Measurements from ENCODE around the gene RASL10A. TPM values are rescaled to one million over a fixed set of nuclear protein-coding genes. Genes with fewer than 3 reads are reported as not detected.
"Not testable (repeated sequence)": the region's sequence is repeated elsewhere in the genome, so short reads cannot be mapped to it uniquely, and the experiment has no call there.

RASL10A gene
- 1.1 and 1.8 TPM in 2 replicates for total RNA-seq (2022)
- percentile 20 among the genes with signal in this experiment for Bru-seq, nascent RNA
- BruChase-seq, experiment 1, labeled RNA remaining after a 2-hour chase, result percentile 22 among the genes with signal in this experiment
- BruChase-seq, experiment 2, labeled RNA remaining after a 6-hour chase, result percentile 30 among the genes with signal in this experiment
- long read RNA-seq, result 0 reads

GRCh38 chr22:29315286-29316140, at the start of gene RASL10A:
Gene RASL10A, minus strand, starts transcription at chr22:29315697. Its CDS starts 451 bp downstream, at chr22:29315246.
- POLR2A ChIA-PET, result interaction anchor here (0.5 kb wide), 1 partner anchor 9 kb away, joined by 3 read pairs; no protein-coding TSS in a partner anchor
- TF ChIP-seq CTCF (IDR thresholded peaks at IDR 0.05; ENCODE audit: insufficient read depth in 1 of 2, low read depth in 1 of 2, low read length in 1 of 2, severe bottlenecking in 1 of 2, unreplicated experiment in 1 of 2), result no peak
- Mint-ChIP-seq H3K36me3 (ENCODE audit: insufficient read depth, unreplicated experiment) (peaks cover 14% of the 10 kb centered on the region), H3K27ac (ENCODE audit: unreplicated experiment) (no peak within 1 kb of the TSS), H3K4me3 (ENCODE audit: unreplicated experiment) (peak within 1 kb of the TSS; percentile 62), H3K27me3 (ENCODE audit: insufficient read depth, unreplicated experiment) (peaks cover 12% of the 10 kb centered on the region), H3K9me3 (ENCODE audit: unreplicated experiment) (no peaks in the 10 kb centered on the region), H3K4me1 (ENCODE audit: low read depth, unreplicated experiment) (peaks cover 12% of the 10 kb centered on the region)
- H3K4me1 ChIP-seq, result peaks cover 21% of the 10 kb centered on the region
- no TSS peak for BruUV-seq (replicated peaks)
- 0 out of 2 replicates have a peak, but pooled peaks cover 1% of the 10 kb centered on the region for H3K36me3 ChIP-seq (ENCODE audit: control insufficient read depth, insufficient read depth, low read length)
- intact Hi-C loops (cut with micrococcal nuclease; ENCODE audit: unreplicated experiment), result no loop called here
- CTCF ChIA-PET, result no interaction called here
- peak in 1 of 2 experiments; percentile 38 for DNase-seq
- no peaks in the 10 kb centered on the region for H3K9me3 ChIP-seq
- no peaks in the 10 kb centered on the region; the same call in none of the 2 replicates for H3K27me3 ChIP-seq (replicated peaks; ENCODE audit: control insufficient read depth, insufficient read depth, low read length)
- peak within 1 kb of the TSS; percentile 36 for H3K4me3 ChIP-seq (ENCODE audit: low read depth, low read length)

GRCh38 chr22:29359469-29359868, 44.0 kb upstream of the RASL10A start:
- no peaks in the 10 kb centered on the region for H3K27me3 Mint-ChIP-seq (ENCODE audit: insufficient read depth, unreplicated experiment)
- intact Hi-C loops (cut with micrococcal nuclease; ENCODE audit: unreplicated experiment), result loop anchor here (1.0 kb wide), 1 partner anchor 52 kb away; no protein-coding TSS in a partner anchor
- DNase-seq, result peak; percentile 49 to 59
- no TSS peak for BruUV-seq (replicated peaks)
- ChIA-PET POLR2A (interaction anchor here (0.5 kb wide), 1 partner anchor 58 kb away, joined by 4 read pairs; no protein-coding TSS in a partner anchor), CTCF (no interaction called here)
- peaks cover 47% of the 10 kb centered on the region for H3K36me3 Mint-ChIP-seq (ENCODE audit: insufficient read depth, unreplicated experiment)
- Histone ChIP-seq H3K4me3 (ENCODE audit: low read depth, low read length) (no peak overlapping the region), H3K4me1 (no peaks in the 10 kb centered on the region), H3K36me3 (ENCODE audit: control insufficient read depth, insufficient read depth, low read length) (peaks cover 4% of the 10 kb centered on the region), H3K27me3 (replicated peaks; ENCODE audit: control insufficient read depth, insufficient read depth, low read length) (no peaks in the 10 kb centered on the region), H3K9me3 (no peaks in the 10 kb centered on the region)
- H3K9me3 Mint-ChIP-seq (ENCODE audit: unreplicated experiment), result no peaks in the 10 kb centered on the region
- H3K4me3 Mint-ChIP-seq (ENCODE audit: unreplicated experiment), result no peak overlapping the region
- H3K27ac Mint-ChIP-seq (ENCODE audit: unreplicated experiment), result no peak overlapping the region
- TF ChIP-seq CTCF (IDR thresholded peaks at IDR 0.05; ENCODE audit: insufficient read depth in 1 of 2, low read depth in 1 of 2, low read length in 1 of 2, severe bottlenecking in 1 of 2, unreplicated experiment in 1 of 2), result peak; percentile 49 to 68
- no peaks in the 10 kb centered on the region for H3K4me1 Mint-ChIP-seq (ENCODE audit: low read depth, unreplicated experiment)

GRCh38 chr22:29357193-29357890, 41.8 kb upstream of the RASL10A start:
- intact Hi-C loops (cut with micrococcal nuclease; ENCODE audit: unreplicated experiment); H3K27me3 ChIP-seq (replicated peaks; ENCODE audit: control insufficient read depth, insufficient read depth, low read length); H3K9me3 Mint-ChIP-seq (ENCODE audit: unreplicated experiment); DNase-seq; H3K9me3 ChIP-seq; H3K4me3 Mint-ChIP-seq (ENCODE audit: unreplicated experiment); H3K27me3 Mint-ChIP-seq (ENCODE audit: insufficient read depth, unreplicated experiment); POLR2A ChIA-PET; H3K36me3 ChIP-seq (ENCODE audit: control insufficient read depth, insufficient read depth, low read length); H3K4me1 Mint-ChIP-seq (ENCODE audit: low read depth, unreplicated experiment); H3K27ac Mint-ChIP-seq (ENCODE audit: unreplicated experiment); BruUV-seq (replicated peaks); H3K4me3 ChIP-seq (ENCODE audit: low read depth, low read length); H3K4me1 ChIP-seq: not testable (repeated sequence)
- CTCF ChIA-PET, result interaction anchor here (0.7 to 1.3 kb wide), 2 partner anchors 11 to 50 kb away, joined by 3 to 4 read pairs; no protein-coding TSS in a partner anchor
- peaks cover 47% of the 10 kb centered on the region for H3K36me3 Mint-ChIP-seq (ENCODE audit: insufficient read depth, unreplicated experiment)

Measured in Caco-2 (cell line).